Left lung (tissue), 10 donors: ENCODE results near the gene LTBP2. TPM values are rescaled to one million over a fixed set of nuclear protein-coding genes. Genes with fewer than 3 reads are reported as not detected.

Experiments
- ATAC-seq: fragments of 200-7000 bp; cut with Tn5 transposase; one replicate; pipeline ENCODE4 v1.9.1; 2020; ENCODE audit warnings: moderate library complexity
- DNase-seq, 4 donors: peaks; one replicate each; pipeline ENCODE4 v3.0.0-alpha.2; 2013 to 2020
- H3K27ac ChIP-seq, 2 donors: fragments of 200-600 bp; sonication (generic) in 1 of 2; one replicate each; pipeline versions ENCODE4 v1.5.0 to v1.8.0; 2020 to 2021
- H3K27me3 ChIP-seq, 2 donors: fragments of 200-600 bp; sonication (generic) in 1 of 2; one replicate each; pipeline versions ENCODE4 v1.5.0 to v1.8.0; 2020 to 2021
- H3K36me3 ChIP-seq, 2 donors: fragments of 200-600 bp; sonication (generic) in 1 of 2; one replicate each; pipeline versions ENCODE4 v1.5.0 to v1.8.0; 2020 to 2021
- H3K4me1 ChIP-seq, 2 donors: fragments of 200-600 bp; one replicate each; pipeline ENCODE4 v1.8.0; 2021
- H3K4me3 ChIP-seq, 2 donors: fragments of 200-600 bp; sonication (generic) in 1 of 2; one replicate each; pipeline versions ENCODE4 v1.5.0 to v1.8.0; 2020 to 2021; ENCODE audit warnings: mild to moderate bottlenecking in 1 of 2
- H3K9me3 ChIP-seq, 2 donors: fragments of 200-600 bp; sonication (generic) in 1 of 2; one replicate each; pipeline versions ENCODE4 v1.5.0 to v1.8.0; 2020 to 2021
- CTCF ChIP-seq, 2 donors: fragments of 200-600 bp; sonication (generic) in 1 of 2; IDR thresholded peaks; one replicate each; pipeline versions ENCODE4 v1.5.0 to v1.8.0; 2021; ENCODE audit warnings: antibody characterized with exemption in 2 of 2
- intact Hi-C, 2 donors: fragments of 100-400 bp; cut with DNase I; formaldehyde crosslinking; loops; one replicate each; pipeline versions ENCODE4 v1.11.2 to v1.14.2; 2022
- polyA plus RNA-seq, 6 donors: library from polyadenylated mRNA; unstranded; fragments of 120-200 nt; gene quantifications; one replicate each; pipeline ENCODE4 v1.2.1, GENCODE V29; 2013; ENCODE audit not compliant: insufficient read length in 6 of 6
- total RNA-seq, 2 donors: library from RNA; stranded (reverse); fragmentation: NEBNext Ultra II Directional; extraction: Animal tissue kit (Norgen Biotek cat#: 25700); gene quantifications; one replicate each; pipeline ENCODE4 v1.2.1, GENCODE V29; 2021
- donor health status: DM: no; HTN: yes; CAD: no.
- donor health status: DM: no; HTN: no; CAD: no.

Gene LTBP2
- total and polyA plus RNA-seq, 8 donors: 14.0 to 154 (median 19.3) TPM

GRCh38 chr14:74610199-74610865 is 1.7 kb downstream of the LTBP2 start:
- no peak for ATAC-seq
- no peak for TF ChIP-seq CTCF (IDR thresholded peaks at IDR 0.05)
- Histone ChIP-seq H3K4me3 (peak overlapping the region; percentile 49 to 69), H3K27ac (no peak overlapping the region), H3K9me3 (no peaks in the 10 kb centered on the region), H3K27me3 (peaks cover 12 to 28% of the 10 kb centered on the region in 2 donors), H3K4me1 (peaks cover 8 to 43% of the 10 kb centered on the region in 2 donors), H3K36me3 (no peaks in the 10 kb centered on the region)
- intact Hi-C loops: loop anchor here in 1 of 2 donors (10.0 kb wide), 2 partner anchors 106 to 194 kb away; no protein-coding TSS in a partner anchor
- DNase-seq: no peak

- Histone ChIP-seq H3K27ac (no peak overlapping the region), H3K36me3 (no peaks in the 10 kb centered on the region), H3K9me3 (no peaks in the 10 kb centered on the region), H3K4me3 (peak overlapping the region; percentile 49 to 69), H3K27me3 (peaks cover 12 to 25% of the 10 kb centered on the region in 2 donors), H3K4me1 (peaks cover 8 to 37% of the 10 kb centered on the region in 2 donors)
- no peak for DNase-seq
- no peak for ATAC-seq
- intact Hi-C loops: loop anchor here in 1 of 2 donors (10.0 kb wide), 2 partner anchors 105 to 195 kb away; no protein-coding TSS in a partner anchor
- no peak for TF ChIP-seq CTCF (IDR thresholded peaks at IDR 0.05)
Observed at GRCh38 chr14:74609721-74610120, 2.3 kb downstream of the LTBP2 start.

DNA sequence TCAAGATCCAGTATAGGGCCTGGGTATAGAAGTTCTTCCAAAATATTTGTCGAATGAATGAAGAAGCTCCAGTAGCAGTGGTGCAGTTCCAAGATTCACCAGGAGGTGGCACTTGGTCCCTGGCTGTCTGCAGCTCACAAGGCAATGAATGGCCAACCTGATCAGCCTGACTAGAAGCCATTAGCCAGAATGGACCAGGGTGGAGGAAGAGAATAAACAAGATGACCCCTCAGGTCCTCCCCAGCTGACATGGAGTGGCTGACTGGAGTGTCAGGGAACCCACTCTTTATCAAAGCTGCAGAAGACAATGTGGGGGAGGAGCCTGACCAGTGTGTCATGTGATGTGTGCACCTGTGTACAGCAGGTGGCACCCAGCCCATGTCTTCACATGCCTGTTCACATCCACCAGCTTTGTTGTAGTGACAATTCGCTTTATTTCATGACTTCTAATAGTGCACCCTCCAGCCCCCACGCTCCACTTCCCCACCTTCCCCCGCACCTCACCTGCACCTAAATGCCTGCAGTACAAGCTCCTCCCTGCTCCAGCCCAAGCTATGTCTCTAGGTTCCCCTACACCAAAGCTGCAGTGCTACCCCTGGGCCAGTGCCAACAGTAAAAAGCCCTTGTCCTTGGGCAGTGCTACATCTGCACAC is 3.0 kb downstream of the LTBP2 start:
- TF ChIP-seq CTCF (IDR thresholded peaks at IDR 0.05): peak; percentile 95 to 98
- no peak overlapping the region for H3K4me3 ChIP-seq
- H3K4me1 ChIP-seq: peaks cover 8 to 33% of the 10 kb centered on the region in 2 donors
- DNase-seq: peak in 3 of 4 donors; percentile 78 to 85 (median 83)
- peaks cover 12 to 25% of the 10 kb centered on the region in 2 donors for H3K27me3 ChIP-seq
- H3K27ac ChIP-seq: no peak overlapping the region
- intact Hi-C loops: no loop called here
- no peaks in the 10 kb centered on the region for H3K9me3 ChIP-seq
- no peaks in the 10 kb centered on the region for H3K36me3 ChIP-seq
- ATAC-seq: peak; percentile 76

DNA sequence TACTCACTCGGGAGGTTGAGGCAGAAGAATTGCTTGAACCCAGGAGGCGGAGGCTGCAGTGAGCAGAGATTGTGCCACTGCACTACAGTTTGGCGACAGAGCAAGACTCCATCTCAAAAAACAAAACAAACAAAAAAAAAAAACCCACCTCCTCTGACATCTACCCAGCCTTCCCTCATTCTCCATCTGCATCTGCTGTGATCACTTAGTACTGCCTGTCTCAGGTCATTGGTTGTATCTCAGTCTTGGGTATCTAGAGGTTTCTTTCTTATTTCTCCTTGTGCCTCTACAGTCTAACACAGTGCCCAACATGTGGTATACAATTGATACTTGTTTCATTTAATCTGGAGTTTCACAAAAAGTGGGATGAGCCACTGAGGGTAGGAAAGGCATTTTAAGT is 5.3 kb downstream of the LTBP2 start:
- intact Hi-C loops: no loop called here
- Histone ChIP-seq H3K27me3 (peaks cover 10 to 18% of the 10 kb centered on the region in 2 donors), H3K27ac (no peak overlapping the region), H3K4me1 (peaks cover 8 to 19% of the 10 kb centered on the region in 2 donors), H3K4me3 (no peak overlapping the region), H3K9me3 (no peaks in the 10 kb centered on the region), H3K36me3 (no peaks in the 10 kb centered on the region)
- no peak for ATAC-seq
- no peak for DNase-seq
- TF ChIP-seq CTCF (IDR thresholded peaks at IDR 0.05): no peak

DNA sequence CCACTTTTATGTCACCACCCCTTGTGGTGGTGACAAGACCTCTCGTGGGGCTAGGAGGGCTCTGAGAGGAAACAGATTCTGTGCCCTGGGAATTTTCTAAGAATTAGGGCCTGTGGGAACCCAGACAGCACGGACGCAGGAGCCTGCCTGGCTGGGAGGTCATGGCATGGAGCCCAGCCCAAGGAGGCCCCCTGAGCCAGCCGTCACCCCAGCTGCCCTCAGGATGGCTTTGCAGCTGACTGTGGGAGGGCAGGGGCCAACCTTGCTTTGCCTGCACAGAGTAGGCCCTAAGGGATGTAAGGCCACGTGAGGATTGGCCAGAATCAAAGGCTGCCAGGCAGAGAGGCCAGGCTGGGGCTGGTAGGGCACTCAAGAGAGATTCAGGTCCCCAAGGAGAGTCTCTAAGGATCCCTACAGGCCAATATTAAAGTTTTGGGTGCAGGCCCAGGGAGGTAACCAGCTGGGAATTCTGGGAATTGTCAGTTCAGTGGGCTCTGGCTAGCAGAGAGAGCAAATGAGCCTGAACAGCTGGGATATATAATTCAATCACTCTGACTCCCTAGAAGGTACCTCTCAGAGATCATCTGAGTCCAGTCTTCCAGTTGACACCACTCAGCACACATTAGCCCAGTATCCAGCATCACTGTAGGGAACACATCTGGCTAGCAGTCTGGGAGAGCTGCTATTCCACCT is 6.4 kb downstream of the LTBP2 start:
- Histone ChIP-seq H3K36me3 (no peaks in the 10 kb centered on the region), H3K27me3 (peaks cover 1 to 8% of the 10 kb centered on the region in 2 donors), H3K4me3 (no peak overlapping the region), H3K4me1 (peaks cover 8 to 9% of the 10 kb centered on the region in 2 donors), H3K27ac (peak overlapping the region; percentile 25 to 30), H3K9me3 (no peaks in the 10 kb centered on the region)
- DNase-seq (no peak), ATAC-seq (no peak)
- intact Hi-C loops: no loop called here
- no peak for TF ChIP-seq CTCF (IDR thresholded peaks at IDR 0.05)
